ENCODE data around the gene DNAH9. TPM values are rescaled to one million over a fixed set of nuclear protein-coding genes. Genes with fewer than 3 reads are reported as not detected.

Gene DNAH9
- total RNA-seq, 2 donors from 2014 or later, result not detected

DNA sequence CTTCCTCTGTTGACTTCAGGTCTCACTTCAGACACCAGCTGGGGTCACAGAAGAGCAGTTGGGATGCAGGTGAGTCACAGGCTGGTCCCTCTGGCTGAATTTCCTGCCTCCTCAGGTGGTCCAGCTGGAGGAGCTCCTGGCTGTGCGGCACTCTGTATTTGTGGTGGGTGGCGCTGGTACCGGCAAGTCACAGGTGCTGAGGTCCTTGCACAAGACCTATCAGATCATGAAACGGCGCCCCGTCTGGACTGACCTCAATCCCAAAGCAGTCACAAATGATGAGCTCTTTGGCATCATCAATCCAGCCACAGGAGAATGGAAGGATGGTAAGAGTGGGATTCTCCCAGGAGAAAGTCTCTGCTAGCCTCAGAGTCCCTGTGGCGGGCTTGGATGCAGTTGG is 149.2 kb downstream of the DNAH9 start:
- no peak overlapping the region for H3K4me3 ChIP-seq
- ATAC-seq (ENCODE audit: insufficient number of reproducible peaks, low FRiP score, low read depth) (no peak), DNase-seq (ENCODE audit: low spot score) (no peak)
- no peaks in the 10 kb centered on the region for H3K9me3 ChIP-seq
- no peaks in the 10 kb centered on the region for H3K27me3 ChIP-seq (replicated peaks; ENCODE audit: insufficient read depth)
- H3K27ac ChIP-seq, result no peak overlapping the region
- TF ChIP-seq, protein P1, sequence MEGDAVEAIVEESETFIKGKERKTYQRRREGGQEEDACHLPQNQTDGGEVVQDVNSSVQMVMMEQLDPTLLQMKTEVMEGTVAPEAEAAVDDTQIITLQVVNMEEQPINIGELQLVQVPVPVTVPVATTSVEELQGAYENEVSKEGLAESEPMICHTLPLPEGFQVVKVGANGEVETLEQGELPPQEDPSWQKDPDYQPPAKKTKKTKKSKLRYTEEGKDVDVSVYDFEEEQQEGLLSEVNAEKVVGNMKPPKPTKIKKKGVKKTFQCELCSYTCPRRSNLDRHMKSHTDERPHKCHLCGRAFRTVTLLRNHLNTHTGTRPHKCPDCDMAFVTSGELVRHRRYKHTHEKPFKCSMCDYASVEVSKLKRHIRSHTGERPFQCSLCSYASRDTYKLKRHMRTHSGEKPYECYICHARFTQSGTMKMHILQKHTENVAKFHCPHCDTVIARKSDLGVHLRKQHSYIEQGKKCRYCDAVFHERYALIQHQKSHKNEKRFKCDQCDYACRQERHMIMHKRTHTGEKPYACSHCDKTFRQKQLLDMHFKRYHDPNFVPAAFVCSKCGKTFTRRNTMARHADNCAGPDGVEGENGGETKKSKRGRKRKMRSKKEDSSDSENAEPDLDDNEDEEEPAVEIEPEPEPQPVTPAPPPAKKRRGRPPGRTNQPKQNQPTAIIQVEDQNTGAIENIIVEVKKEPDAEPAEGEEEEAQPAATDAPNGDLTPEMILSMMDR (IDR thresholded peaks at IDR 0.05), result no peak
- H3K4me1 ChIP-seq (ENCODE audit: control insufficient read depth in 1 of 2, low read depth in 2 of 2), result no peaks in the 10 kb centered on the region
- H3K36me3 ChIP-seq, result no peaks in the 10 kb centered on the region

GRCh38 chr17:11757815-11758214 is 159.5 kb downstream of the DNAH9 start:
- no peaks in the 10 kb centered on the region for H3K4me1 ChIP-seq (ENCODE audit: control insufficient read depth in 1 of 2, low read depth in 2 of 2)
- ATAC-seq (ENCODE audit: insufficient number of reproducible peaks, low FRiP score, low read depth) (no peak), DNase-seq (ENCODE audit: low spot score) (no peak)
- H3K27me3 ChIP-seq (replicated peaks; ENCODE audit: insufficient read depth), result no peaks in the 10 kb centered on the region
- TF ChIP-seq, protein P1 (IDR thresholded peaks at IDR 0.05), result no peak
- no peaks in the 10 kb centered on the region for H3K9me3 ChIP-seq
- no peaks in the 10 kb centered on the region for H3K36me3 ChIP-seq
- H3K27ac ChIP-seq, result no peak overlapping the region
- H3K4me3 ChIP-seq, result no peak overlapping the region

DNA sequence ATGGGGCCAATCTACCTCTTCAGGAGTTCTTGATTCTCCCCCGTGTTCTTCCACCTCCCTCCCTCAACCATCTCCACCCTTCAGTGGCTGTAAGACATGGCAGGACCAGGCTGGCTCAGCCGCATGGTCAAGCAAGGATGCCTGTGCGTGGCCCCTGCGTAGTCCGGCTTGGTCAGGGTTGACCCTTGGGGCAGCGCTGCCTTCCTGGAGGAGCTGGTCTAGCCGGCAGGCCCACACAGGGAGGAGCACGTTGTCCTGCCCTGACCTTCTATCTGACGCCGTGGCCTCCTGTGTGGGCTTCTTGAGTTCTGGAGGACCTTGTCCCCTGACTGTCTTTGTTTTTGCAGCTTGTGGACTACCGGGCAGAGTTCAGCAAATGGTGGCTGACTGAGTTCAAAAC is 169.8 kb downstream of the DNAH9 start:
- TF ChIP-seq, protein P1 (IDR thresholded peaks at IDR 0.05), result no peak

GRCh38 chr17:11768981-11769380 is 170.7 kb downstream of the DNAH9 start:
- H3K27ac ChIP-seq, result no peak overlapping the region
- H3K4me3 ChIP-seq, result no peak overlapping the region
- no peaks in the 10 kb centered on the region for H3K4me1 ChIP-seq (ENCODE audit: control insufficient read depth in 1 of 2, low read depth in 2 of 2)
- DNase-seq (ENCODE audit: low spot score) (no peak), ATAC-seq (ENCODE audit: insufficient number of reproducible peaks, low FRiP score, low read depth) (no peak)
- H3K27me3 ChIP-seq (replicated peaks; ENCODE audit: insufficient read depth), result no peaks in the 10 kb centered on the region
- H3K36me3 ChIP-seq, result no peaks in the 10 kb centered on the region
- H3K9me3 ChIP-seq, result no peaks in the 10 kb centered on the region
- TF ChIP-seq, protein P1 (IDR thresholded peaks at IDR 0.05), result no peak

More for the DNA sequence above, 169.8 kb downstream of the DNAH9 start:
- Histone ChIP-seq H3K27ac (no peak overlapping the region), H3K9me3 (no peaks in the 10 kb centered on the region), H3K4me1 (ENCODE audit: control insufficient read depth in 1 of 2, low read depth in 2 of 2) (no peaks in the 10 kb centered on the region), H3K27me3 (replicated peaks; ENCODE audit: insufficient read depth) (no peaks in the 10 kb centered on the region), H3K4me3 (no peak overlapping the region), H3K36me3 (no peaks in the 10 kb centered on the region)
- DNase-seq (ENCODE audit: low spot score) (no peak), ATAC-seq (ENCODE audit: insufficient number of reproducible peaks, low FRiP score, low read depth) (no peak)

GRCh38 chr17:11772031-11772430 is 173.8 kb downstream of the DNAH9 start:
- no peak for ATAC-seq (ENCODE audit: insufficient number of reproducible peaks, low FRiP score, low read depth)

More at GRCh38 chr17:11772031-11772430, 173.8 kb downstream of the DNAH9 start:
- Histone ChIP-seq H3K27ac (no peak overlapping the region), H3K36me3 (no peaks in the 10 kb centered on the region), H3K9me3 (no peaks in the 10 kb centered on the region), H3K4me1 (ENCODE audit: control insufficient read depth in 1 of 2, low read depth in 2 of 2) (no peaks in the 10 kb centered on the region), H3K27me3 (replicated peaks; ENCODE audit: insufficient read depth) (no peaks in the 10 kb centered on the region), H3K4me3 (no peak overlapping the region)
- TF ChIP-seq, protein P1 (IDR thresholded peaks at IDR 0.05), result no peak
- no peak for DNase-seq (ENCODE audit: low spot score)
